HEK293T (cell line): ENCODE results near the gene CNN3.

Experiments used
- ARNT ChIP-seq: fragments of 450-650 bp; IDR thresholded peaks from 2 replicates; pipeline ENCODE4 v1.6.1; 2017; ENCODE audit warnings: mild to moderate bottlenecking
- BHLHE40 ChIP-seq: fragments of 450-650 bp; IDR thresholded peaks from 2 replicates; pipeline ENCODE4 v1.6.1; 2016; ENCODE audit warnings: mild to moderate bottlenecking, moderate library complexity, borderline replicate concordance
- ELF4 ChIP-seq: fragments of 450-650 bp; IDR thresholded peaks from 2 replicates; pipeline ENCODE4 v1.6.1; 2017; ENCODE audit warnings: antibody characterized with exemption
- FOXK2 ChIP-seq: fragments of 450-650 bp; IDR thresholded peaks from 2 replicates; pipeline ENCODE4 v1.6.1; 2016; ENCODE audit warnings: mild to moderate bottlenecking
- FOXM1 ChIP-seq: fragments of 450-650 bp; IDR thresholded peaks from 2 replicates; pipeline ENCODE4 v1.6.1; 2017; ENCODE audit warnings: mild to moderate bottlenecking, borderline replicate concordance
- NFRKB ChIP-seq: fragments of 450-650 bp; IDR thresholded peaks from 2 replicates; pipeline ENCODE4 v1.6.1; 2016; ENCODE audit warnings: mild to moderate bottlenecking, moderate library complexity
- PKNOX1 ChIP-seq: fragments of 450-650 bp; IDR thresholded peaks from 2 replicates; pipeline ENCODE4 v1.6.1; 2016
- SP1 ChIP-seq: fragments of 450-650 bp; IDR thresholded peaks from 2 replicates; pipeline ENCODE4 v1.6.1; 2017
- SUZ12 ChIP-seq: fragments of 450-650 bp; IDR thresholded peaks from 2 replicates; pipeline ENCODE4 v1.6.1; 2016; ENCODE audit warnings: mild to moderate bottlenecking
- TARDBP ChIP-seq: fragments of 450-650 bp; IDR thresholded peaks from 2 replicates; pipeline ENCODE4 v1.6.1; 2016

- TF ChIP-seq SUZ12 = no peak
- TF ChIP-seq BHLHE40 = no peak
- TF ChIP-seq NFRKB = no peak
- TF ChIP-seq FOXM1 = no peak
- no peak for TF ChIP-seq ELF4
- TF ChIP-seq TARDBP = no peak
- TF ChIP-seq FOXK2 = no peak
- TF ChIP-seq SP1 = no peak
- TF ChIP-seq PKNOX1 = no peak
- TF ChIP-seq ARNT = no peak
These were observed 47.3 kb upstream of the CNN3 start for GRCh38 chr1:94974241-94974640.
